DMS53 treated with DMSO at 0.1 percent for 48 hours (cell line): ENCODE data around the gene CD302.
"Not testable (repeated sequence)": the region's sequence is repeated elsewhere in the genome, so short reads cannot be mapped to it uniquely, and the experiment has no call there.

Experiments used
- DNase-seq: peaks from one replicate; lab custom pipeline; 2025; ENCODE audit not compliant: unreplicated experiment; lab: John Stamatoyannopoulos, UW

CD302 gene

GRCh38 chr2:159797543-159798375, at the start of gene CD302:
CD302 (minus strand) TSS chr2:159798208; CDS start chr2:159798198, 10 bp downstream.
- DNase-seq: peak; percentile 61

GRCh38 chr2:159846564-159846963, 48.6 kb upstream of the CD302 start:
- no peak for DNase-seq

GRCh38 chr2:159840616-159841015, 42.6 kb upstream of the CD302 start:
- no peak for DNase-seq

GRCh38 chr2:159832858-159833257, 34.9 kb upstream of the CD302 start:
- no peak for DNase-seq

GRCh38 chr2:159832026-159832425, 34.0 kb upstream of the CD302 start:
- no peak for DNase-seq

GRCh38 chr2:159829376-159829775, 31.4 kb upstream of the CD302 start:
- DNase-seq: no peak

GRCh38 chr2:159828738-159829137, 30.7 kb upstream of the CD302 start:
- DNase-seq: no peak

- DNase-seq: not testable (repeated sequence)
Observed at GRCh38 chr2:159822478-159822833, 24.4 kb upstream of the CD302 start.

- not testable (repeated sequence) for DNase-seq
Observed at GRCh38 chr2:159821775-159822477, 23.9 kb upstream of the CD302 start.

GRCh38 chr2:159818940-159819339, 20.9 kb upstream of the CD302 start:
- no peak for DNase-seq

GRCh38 chr2:159817283-159817682, 19.3 kb upstream of the CD302 start:
- no peak for DNase-seq

GRCh38 chr2:159811232-159811631, 13.2 kb upstream of the CD302 start:
- no peak for DNase-seq

GRCh38 chr2:159808032-159808425, 10.0 kb upstream of the CD302 start:
- DNase-seq: no peak

GRCh38 chr2:159807183-159808031, 9.4 kb upstream of the CD302 start:
- DNase-seq: peak; percentile 56

GRCh38 chr2:159804941-159805340, 6.9 kb upstream of the CD302 start:
- DNase-seq: no peak

- no peak for DNase-seq
Observed at GRCh38 chr2:159803235-159803962, 5.4 kb upstream of the CD302 start.

- DNase-seq: no peak
Observed at GRCh38 chr2:159802673-159803072, 4.7 kb upstream of the CD302 start.

GRCh38 chr2:159799833-159800232, 1.8 kb upstream of the CD302 start:
- no peak for DNase-seq

GRCh38 chr2:159798376-159798725, 343 bp upstream of the CD302 start:
- peak; percentile 61 for DNase-seq

GRCh38 chr2:159797225-159797542, 824 bp downstream of the CD302 start:
- no peak for DNase-seq
